ENCODE measurements around the gene ALK.

Gene ALK

DNA sequence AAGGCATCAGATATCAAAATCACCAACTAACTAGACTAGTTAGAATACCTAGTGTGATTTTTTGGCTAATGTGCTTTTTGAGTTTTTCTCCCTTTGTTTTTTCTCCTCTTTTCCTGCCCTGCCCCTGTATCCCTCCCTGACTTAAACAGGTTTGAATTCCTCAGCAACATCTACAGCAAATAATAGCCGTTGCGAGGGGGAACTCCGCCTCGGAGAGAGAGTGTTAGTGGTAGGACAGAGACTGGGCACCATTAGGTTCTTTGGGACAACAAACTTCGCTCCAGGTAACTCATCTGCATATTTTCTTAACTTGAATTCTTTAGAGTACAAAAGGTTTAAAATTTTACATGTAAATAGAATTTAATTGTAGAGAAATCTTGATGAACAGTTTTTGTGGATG, 761.2 kb downstream of the ALK start:
- no peak for DNase-seq (ENCODE audit: low read depth in 3 of 3)

DNA sequence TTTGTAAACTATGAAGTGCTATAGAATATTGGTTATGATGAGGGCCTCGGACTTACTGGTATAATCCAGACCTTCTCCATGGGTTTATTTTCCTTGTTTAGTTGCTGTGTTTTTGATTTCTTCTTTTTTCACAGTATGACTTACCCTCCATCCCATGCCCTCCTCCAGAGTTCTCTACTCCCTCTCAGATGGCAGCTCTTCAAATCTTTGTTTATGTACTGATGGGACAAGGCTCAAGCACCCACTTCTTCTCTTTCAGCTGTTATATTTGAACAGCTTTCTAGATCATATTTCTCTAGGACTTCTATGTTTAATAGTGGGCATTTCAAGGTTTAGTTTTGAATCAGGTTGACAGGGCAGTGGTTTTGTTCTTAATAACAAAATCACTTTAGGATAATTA, 762.3 kb downstream of the ALK start:
- DNase-seq (ENCODE audit: low read depth in 3 of 3), result no peak

DNA sequence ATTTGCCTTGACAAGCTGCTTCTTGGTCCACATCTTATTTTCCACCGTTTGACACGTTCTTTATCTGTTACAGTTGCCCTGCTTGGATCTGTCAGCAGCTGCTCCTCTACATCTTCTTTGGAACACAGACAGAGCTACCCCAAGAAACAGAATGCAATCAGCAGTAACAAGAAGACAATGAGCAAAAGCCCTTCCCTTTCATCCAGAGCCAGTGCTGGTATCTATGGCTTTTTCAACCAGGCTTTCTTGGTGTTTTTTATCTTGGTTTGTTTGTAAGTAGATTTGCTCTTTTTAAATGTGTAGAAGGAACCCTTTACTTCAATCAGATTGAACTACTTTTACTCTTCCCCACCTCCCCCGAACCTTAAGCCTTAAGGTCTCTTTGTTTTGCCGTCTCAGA, 764.3 kb downstream of the ALK start:
- DNase-seq (ENCODE audit: low read depth in 3 of 3), result no peak

DNA sequence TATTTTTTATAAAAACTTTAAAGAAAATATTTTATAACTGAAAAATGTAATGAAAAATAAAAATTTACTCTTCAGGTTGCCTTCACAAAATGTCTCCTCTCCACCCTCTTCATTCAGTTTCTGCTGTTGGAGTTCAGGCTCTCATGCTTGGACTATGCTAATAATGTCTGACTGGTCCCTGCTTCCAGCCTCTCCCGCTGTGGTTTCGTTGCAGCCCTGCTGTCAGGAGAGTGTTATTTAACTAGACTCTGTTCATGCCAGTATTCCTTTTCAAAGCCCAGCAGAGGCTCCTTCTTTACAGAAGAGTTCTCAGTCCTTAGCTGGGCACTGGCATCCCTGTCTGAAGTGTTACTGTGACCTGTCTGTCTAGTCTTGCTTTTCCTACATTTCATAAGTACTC, 765.8 kb downstream of the ALK start:
- DNase-seq (ENCODE audit: low read depth in 3 of 3), result no peak

DNA sequence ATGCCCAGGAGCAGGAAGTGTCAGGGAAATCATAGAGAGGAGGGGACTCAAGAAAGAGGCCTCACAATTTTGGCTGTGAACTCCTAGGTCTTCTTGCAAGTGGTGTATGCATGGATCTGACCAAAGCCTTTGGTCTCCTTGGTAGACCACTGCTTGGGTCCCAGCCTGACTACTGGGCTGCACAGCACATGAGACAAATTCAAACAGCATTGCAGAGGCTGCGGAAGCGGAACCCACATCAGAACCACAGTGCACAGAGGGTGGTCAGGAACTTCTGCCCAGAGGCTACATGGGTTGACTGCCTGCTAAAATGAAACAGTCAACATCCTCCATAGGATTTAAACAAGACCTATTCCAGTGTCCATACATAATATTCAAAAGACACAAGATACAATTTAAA, 766.8 kb downstream of the ALK start:
- no peak for DNase-seq (ENCODE audit: low read depth in 3 of 3)

DNA sequence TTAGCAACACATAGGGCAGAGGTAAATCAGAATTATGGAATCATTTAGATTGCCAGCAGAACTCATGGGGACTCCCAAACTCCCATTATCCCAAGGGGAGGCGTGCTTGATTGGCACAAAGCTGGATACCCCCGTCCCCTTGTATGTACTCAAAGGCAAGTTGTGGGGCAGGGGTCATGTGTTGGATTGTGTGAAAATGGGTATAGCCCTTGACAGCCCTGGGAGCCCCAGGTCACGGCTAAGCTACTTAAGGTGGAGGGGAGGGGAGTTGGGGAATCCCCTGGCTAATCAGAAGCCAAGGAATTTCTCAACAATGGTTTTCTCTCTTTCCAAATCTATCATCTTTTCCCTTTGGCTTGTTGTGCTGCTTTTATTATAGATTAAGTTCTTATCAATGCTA, 773.4 kb downstream of the ALK start:
- no peak for DNase-seq (ENCODE audit: low read depth in 3 of 3)

DNA sequence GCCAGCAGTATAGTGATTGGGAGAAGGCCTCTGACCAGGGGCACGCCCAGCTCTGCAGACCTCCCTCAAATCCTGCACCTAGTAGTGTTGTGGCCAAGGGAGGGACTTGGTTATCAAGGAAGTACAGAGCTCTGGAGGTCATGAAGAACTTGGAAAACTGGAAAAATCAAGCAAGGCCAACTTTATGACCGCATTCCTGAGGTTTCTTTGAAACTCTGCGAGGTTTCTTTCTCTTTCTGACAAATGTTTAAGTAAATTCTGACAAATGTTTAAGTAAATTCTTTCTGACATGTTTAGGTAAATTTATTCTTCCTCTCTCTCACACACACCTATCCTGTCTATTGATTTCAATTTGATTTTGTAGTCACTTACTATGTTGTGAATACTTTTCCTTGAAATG, 775.2 kb downstream of the ALK start:
- no peak for DNase-seq (ENCODE audit: low read depth in 3 of 3)

DNA sequence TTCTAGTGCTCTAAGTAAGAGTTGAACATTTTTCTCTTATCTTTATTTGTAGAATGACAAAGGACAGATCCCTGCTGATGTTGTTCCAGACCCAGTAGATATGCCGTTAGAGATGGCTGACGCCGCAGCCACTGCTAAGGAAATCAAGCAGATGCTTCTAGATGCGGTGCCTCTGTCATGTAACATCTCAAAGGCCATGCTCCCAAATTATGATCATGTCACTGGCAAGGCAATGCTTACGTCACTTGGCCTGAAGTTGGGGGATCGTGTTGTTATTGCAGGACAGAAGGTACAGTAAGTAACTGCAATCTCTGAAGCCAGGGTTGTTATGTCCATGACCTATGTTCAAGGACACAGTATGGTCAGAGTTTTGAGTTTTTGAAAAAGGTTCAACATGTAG, 777.7 kb downstream of the ALK start:
- no peak for DNase-seq (ENCODE audit: low read depth in 3 of 3)

Measured in stimulated activated CD4-positive, alpha-beta T cell treated with anti-CD3 and anti-CD28 coated beads, TNF-alpha, amount 100 ng/mL, for 4 hours (primary cell).